HUES64 (cell line): ENCODE measurements around the gene ZNRF1.

Experiments used
- H3K27ac ChIP-seq: 2 replicates; pipeline ENCODE4 v1.7.0; 2013; ENCODE audit warnings: low read depth, low read length, inconsistent platforms
- H3K27me3 ChIP-seq: 2 replicates; pipeline ENCODE4 v1.6.1; 2013; ENCODE audit warnings: mild to moderate bottlenecking, low read length; ENCODE audit not compliant: insufficient read depth
- H3K36me3 ChIP-seq: 2 replicates; pipeline ENCODE4 v1.6.1; 2013; ENCODE audit warnings: mild to moderate bottlenecking, low read length; ENCODE audit not compliant: insufficient read depth
- H3K4me1 ChIP-seq: 2 replicates; pipeline ENCODE4 v1.6.1; 2013; ENCODE audit warnings: mild to moderate bottlenecking, low read length, moderate library complexity; ENCODE audit not compliant: insufficient read depth
- H3K4me3 ChIP-seq: 2 replicates; pipeline ENCODE4 v1.5.1; 2013; ENCODE audit warnings: mild to moderate bottlenecking, low read length, moderate library complexity
- H3K9ac ChIP-seq: 2 replicates; pipeline ENCODE4 v1.6.1; 2013; ENCODE audit warnings: mild to moderate bottlenecking, low read depth, low read length
- H3K9me3 ChIP-seq: 2 replicates; pipeline ENCODE4 v1.6.1; 2013; ENCODE audit warnings: low read depth, low read length; ENCODE audit not compliant: insufficient read depth
- WGBS: fragments of 150-250, 120-280 bp; methylation state at CpG from one replicate; pipeline ENCODE4 v1.1.7; 2013; ENCODE audit warnings: missing lambda C conversion rate; 5-methylcytosine and 5-hydroxymethylcytosine counted together

Gene ZNRF1

GRCh38 chr16:75062135-75062975, 63.5 kb downstream of the ZNRF1 start:
- peaks cover 20% of the 10 kb centered on the region; the same call in 1 of the 2 replicates for H3K4me1 ChIP-seq
- H3K9me3 ChIP-seq = no peaks in the 10 kb centered on the region
- no peak overlapping the region for H3K27ac ChIP-seq
- H3K4me3 ChIP-seq = no peak overlapping the region
- no peaks in the 10 kb centered on the region for H3K36me3 ChIP-seq
- H3K9ac ChIP-seq = no peak overlapping the region
- WGBS = 87% methylated on average over 22 of the region's 22 CpGs
- no peaks in the 10 kb centered on the region for H3K27me3 ChIP-seq

- Histone ChIP-seq H3K4me1 (peaks cover 20% of the 10 kb centered on the region; the same call in 1 of the 2 replicates), H3K9ac (no peak overlapping the region), H3K36me3 (no peaks in the 10 kb centered on the region), H3K4me3 (no peak overlapping the region), H3K9me3 (no peaks in the 10 kb centered on the region), H3K27me3 (no peaks in the 10 kb centered on the region), H3K27ac (no peak overlapping the region)
- 84% methylated on average over 9 of the region's 9 CpGs for WGBS
Observed at GRCh38 chr16:75062976-75063346, 64.1 kb downstream of the ZNRF1 start.

GRCh38 chr16:75063549-75064088, 64.8 kb downstream of the ZNRF1 start:
- H3K4me3 ChIP-seq = no peak overlapping the region
- H3K9ac ChIP-seq = no peak overlapping the region
- H3K27ac ChIP-seq = no peak overlapping the region
- 89% methylated on average over 8 of the region's 8 CpGs for WGBS
- no peaks in the 10 kb centered on the region for H3K27me3 ChIP-seq
- H3K4me1 ChIP-seq = peaks cover 16% of the 10 kb centered on the region; the same call in 1 of the 2 replicates
- H3K9me3 ChIP-seq = no peaks in the 10 kb centered on the region
- no peaks in the 10 kb centered on the region for H3K36me3 ChIP-seq

- Histone ChIP-seq H3K9me3 (no peaks in the 10 kb centered on the region), H3K36me3 (no peaks in the 10 kb centered on the region), H3K27me3 (no peaks in the 10 kb centered on the region), H3K4me3 (no peak overlapping the region), H3K27ac (no peak overlapping the region), H3K4me1 (peaks cover 16% of the 10 kb centered on the region; the same call in 1 of the 2 replicates), H3K9ac (no peak overlapping the region)
- 94% methylated on average over 14 of the region's 15 CpGs for WGBS
Observed at GRCh38 chr16:75064403-75065148, 65.8 kb downstream of the ZNRF1 start.

GRCh38 chr16:75065149-75065505, 66.3 kb downstream of the ZNRF1 start:
- H3K4me1 ChIP-seq = peaks cover 16% of the 10 kb centered on the region; the same call in 1 of the 2 replicates
- no peak overlapping the region for H3K27ac ChIP-seq
- H3K4me3 ChIP-seq = no peak overlapping the region
- WGBS = 93% methylated on average over 9 of the region's 10 CpGs
- H3K9ac ChIP-seq = no peak overlapping the region
- no peaks in the 10 kb centered on the region for H3K27me3 ChIP-seq
- no peaks in the 10 kb centered on the region for H3K9me3 ChIP-seq
- H3K36me3 ChIP-seq = no peaks in the 10 kb centered on the region

- H3K27me3 ChIP-seq = no peaks in the 10 kb centered on the region
- no peaks in the 10 kb centered on the region for H3K9me3 ChIP-seq
- no peaks in the 10 kb centered on the region for H3K36me3 ChIP-seq
- no peak overlapping the region for H3K9ac ChIP-seq
- H3K27ac ChIP-seq = no peak overlapping the region
- no peak overlapping the region for H3K4me3 ChIP-seq
- H3K4me1 ChIP-seq = peaks cover 16% of the 10 kb centered on the region; the same call in 1 of the 2 replicates
- 95% methylated on average over 6 of the region's 7 CpGs for WGBS
Observed at GRCh38 chr16:75065521-75066149, 66.8 kb downstream of the ZNRF1 start.

GRCh38 chr16:75066861-75067447, 68.1 kb downstream of the ZNRF1 start:
- H3K9ac ChIP-seq = no peak overlapping the region
- H3K4me3 ChIP-seq = no peak overlapping the region
- H3K9me3 ChIP-seq = no peaks in the 10 kb centered on the region
- no peaks in the 10 kb centered on the region for H3K27me3 ChIP-seq
- H3K4me1 ChIP-seq = peaks cover 11% of the 10 kb centered on the region; the same call in 1 of the 2 replicates
- no peak overlapping the region for H3K27ac ChIP-seq
- H3K36me3 ChIP-seq = no peaks in the 10 kb centered on the region
- WGBS = 92% methylated on average over 6 of the region's 6 CpGs

- Histone ChIP-seq H3K9ac (no peak overlapping the region), H3K4me3 (no peak overlapping the region), H3K27me3 (no peaks in the 10 kb centered on the region), H3K27ac (no peak overlapping the region), H3K9me3 (no peaks in the 10 kb centered on the region), H3K4me1 (0 out of 2 replicates have a peak, but pooled peaks cover 3% of the 10 kb centered on the region), H3K36me3 (no peaks in the 10 kb centered on the region)
- whole genome bisulfite sequencing = 89% methylated on average over 10 of the region's 10 CpGs
Observed at GRCh38 chr16:75068085-75069031, 69.5 kb downstream of the ZNRF1 start.

- Histone ChIP-seq H3K4me1 (peaks cover 12% of the 10 kb centered on the region), H3K27me3 (no peaks in the 10 kb centered on the region), H3K9me3 (no peaks in the 10 kb centered on the region), H3K36me3 (no peaks in the 10 kb centered on the region), H3K27ac (no peak overlapping the region), H3K4me3 (no peak overlapping the region), H3K9ac (no peak overlapping the region)
- 86% methylated on average over 9 of the region's 11 CpGs for WGBS
Observed at GRCh38 chr16:75070012-75070841, 71.4 kb downstream of the ZNRF1 start.
